HepG2 (cell line): Measurements from ENCODE around the gene ABCB11. TPM values are rescaled to one million over a fixed set of nuclear protein-coding genes. Genes with fewer than 3 reads are reported as not detected.
A peak's percentile ranks its signal among the peaks of the same experiment; 100 is the strongest.

Source experiments
- ARHGAP35 ChIP-seq: sonication (generic); formaldehyde crosslinking; IDR thresholded peaks from 2 replicates; pipeline ENCODE4 v1.9.0; 2022; ENCODE audit warnings: mild to moderate bottlenecking, inconsistent platforms, moderate library complexity, missing genetic modification reagents, borderline replicate concordance
- ATF1 ChIP-seq: IDR thresholded peaks from 2 replicates; pipeline ENCODE4 v1.6.1; 2016; ENCODE audit warnings: mild to moderate bottlenecking, control low read depth
- CCAR2 ChIP-seq: fragments of 200-400 bp; formaldehyde crosslinking; optimal IDR thresholded peaks from 2 replicates; pipeline ENCODE3; 2018; ENCODE audit warnings: low read depth, mild to moderate bottlenecking, low read length, moderate library complexity
- EEA1 ChIP-seq: sonication (generic); formaldehyde crosslinking; IDR thresholded peaks from 2 replicates; pipeline ENCODE4 v1.5.1; 2020; ENCODE audit warnings: mild to moderate bottlenecking, missing genetic modification reagents, borderline replicate concordance
- NBN ChIP-seq: fragments of 450-650 bp; conservative IDR thresholded peaks from 2 replicates; pipeline ENCODE4 v1.6.1; 2017
- PHF8 ChIP-seq: sonication (generic); formaldehyde crosslinking; IDR thresholded peaks from 2 replicates; pipeline ENCODE4 v1.5.0; 2020; ENCODE audit warnings: missing genetic modification reagents
- RARA ChIP-seq: IDR thresholded peaks from 2 replicates; pipeline ENCODE4 v1.6.1; 2016; ENCODE audit warnings: missing genetic modification reagents, missing compliant biosample characterization
- RBFOX2 ChIP-seq: fragments of 200-400 bp; formaldehyde crosslinking; IDR thresholded peaks from 2 replicates; pipeline ENCODE4 v1.6.1; 2017; ENCODE audit warnings: low read depth, mild to moderate bottlenecking, low read length
- SCMH1 ChIP-seq: sonication (generic); formaldehyde crosslinking; IDR thresholded peaks from 2 replicates; pipeline ENCODE4 v1.9.0; 2021; ENCODE audit warnings: missing genetic modification reagents, mild to moderate bottlenecking, borderline replicate concordance
- SRSF4 ChIP-seq: fragments of 200-400 bp; formaldehyde crosslinking; IDR thresholded peaks from one replicate; pipeline ENCODE4 v1.6.1; 2018; ENCODE audit warnings: mild to moderate bottlenecking, low read depth, low read length, moderate library complexity; ENCODE audit not compliant: poor library complexity, severe bottlenecking
- ZNF354B ChIP-seq: sonication (generic); formaldehyde crosslinking; IDR thresholded peaks from 2 replicates; pipeline ENCODE4 v1.8.0; 2022; ENCODE audit warnings: mild to moderate bottlenecking, missing genetic modification reagents
- ZNF468 ChIP-seq: sonication (generic); formaldehyde crosslinking; IDR thresholded peaks from 2 replicates; pipeline ENCODE4 v1.8.0; 2022; ENCODE audit warnings: mild to moderate bottlenecking, moderate library complexity, missing genetic modification reagents
- ZNF678 ChIP-seq: sonication (generic); formaldehyde crosslinking; IDR thresholded peaks from 2 replicates; pipeline ENCODE4 v1.4.0; 2020; ENCODE audit warnings: mild to moderate bottlenecking, missing genetic modification reagents
- ZNF772 ChIP-seq: sonication (generic); formaldehyde crosslinking; IDR thresholded peaks from 2 replicates; pipeline ENCODE4 v1.5.0; 2020; ENCODE audit warnings: mild to moderate bottlenecking, missing genetic modification reagents
- ZNF780A ChIP-seq: sonication (generic); formaldehyde crosslinking; IDR thresholded peaks from 2 replicates; pipeline ENCODE4 v1.8.0; 2022; ENCODE audit warnings: mild to moderate bottlenecking, missing genetic modification reagents, moderate library complexity
- ZNF788 ChIP-seq: sonication (generic); formaldehyde crosslinking; IDR thresholded peaks from 2 replicates; pipeline ENCODE4 v1.5.0; 2020; ENCODE audit warnings: mild to moderate bottlenecking, missing genetic modification reagents, borderline replicate concordance
- polyA plus RNA-seq, 8 experiments: library from polyadenylated mRNA; depleted of rRNA in 3 of 8; stranded (reverse) in 7 of 8; unstranded in 1 of 8; fragments of >200 nt; fragmentation: Illumina TruSeq in 4 of 8; extraction: Trizol in 4 of 8; gene quantifications; 2 replicates each; pipeline versions ENCODE4 v1.2.1 to v1.2.3, GENCODE V29; 2011 to 2016; ENCODE audit warnings: low read depth in 4 of 8, missing spikeins in 1 of 8, mixed read lengths in 1 of 8; ENCODE audit not compliant: insufficient read depth in 1 of 8
- total RNA-seq, 5 experiments: library from RNA; depleted of rRNA; stranded (reverse); fragments of >200 nt; fragmentation: Illumina TruSeq; extraction: Trizol; gene quantifications; 2 replicates each; pipeline ENCODE4 v1.2.3, GENCODE V29; 2016; ENCODE audit warnings: low read depth in 1 of 5
- TF ChIP-seq, protein P1 (sequence below): IDR thresholded peaks from 2 replicates; pipeline ENCODE4 v1.6.1; 2016; ENCODE audit warnings: mild to moderate bottlenecking
- TF ChIP-seq, protein P2 (sequence below): sonication (generic); formaldehyde crosslinking; IDR thresholded peaks from 2 replicates; pipeline ENCODE4 v1.4.0; 2020; ENCODE audit warnings: mild to moderate bottlenecking, missing genetic modification reagents
- TF ChIP-seq, protein P3 (sequence below): sonication (generic); formaldehyde crosslinking; IDR thresholded peaks from 2 replicates; pipeline ENCODE4 v1.4.0; 2020; ENCODE audit warnings: low read depth, mild to moderate bottlenecking, missing genetic modification reagents
- TF ChIP-seq, protein P4 (sequence below): sonication (generic); formaldehyde crosslinking; IDR thresholded peaks from 2 replicates; pipeline ENCODE4 v1.8.0; 2022; ENCODE audit warnings: missing genetic modification reagents, mild to moderate bottlenecking, inconsistent platforms, borderline replicate concordance
- TF ChIP-seq, protein P5 (sequence below): sonication (generic); formaldehyde crosslinking; IDR thresholded peaks from 2 replicates; pipeline ENCODE4 v1.9.0; 2022; ENCODE audit warnings: low read depth, missing genetic modification reagents
- TF ChIP-seq, protein P6 (sequence below): IDR thresholded peaks from 2 replicates; pipeline ENCODE4 v1.6.1; 2016

ABCB11 gene
- total and polyA plus RNA-seq, 2 of the 13 experiments (the other 11 are each of a cell fraction or from before 2014, with no cell fraction given) = not detected

DNA sequence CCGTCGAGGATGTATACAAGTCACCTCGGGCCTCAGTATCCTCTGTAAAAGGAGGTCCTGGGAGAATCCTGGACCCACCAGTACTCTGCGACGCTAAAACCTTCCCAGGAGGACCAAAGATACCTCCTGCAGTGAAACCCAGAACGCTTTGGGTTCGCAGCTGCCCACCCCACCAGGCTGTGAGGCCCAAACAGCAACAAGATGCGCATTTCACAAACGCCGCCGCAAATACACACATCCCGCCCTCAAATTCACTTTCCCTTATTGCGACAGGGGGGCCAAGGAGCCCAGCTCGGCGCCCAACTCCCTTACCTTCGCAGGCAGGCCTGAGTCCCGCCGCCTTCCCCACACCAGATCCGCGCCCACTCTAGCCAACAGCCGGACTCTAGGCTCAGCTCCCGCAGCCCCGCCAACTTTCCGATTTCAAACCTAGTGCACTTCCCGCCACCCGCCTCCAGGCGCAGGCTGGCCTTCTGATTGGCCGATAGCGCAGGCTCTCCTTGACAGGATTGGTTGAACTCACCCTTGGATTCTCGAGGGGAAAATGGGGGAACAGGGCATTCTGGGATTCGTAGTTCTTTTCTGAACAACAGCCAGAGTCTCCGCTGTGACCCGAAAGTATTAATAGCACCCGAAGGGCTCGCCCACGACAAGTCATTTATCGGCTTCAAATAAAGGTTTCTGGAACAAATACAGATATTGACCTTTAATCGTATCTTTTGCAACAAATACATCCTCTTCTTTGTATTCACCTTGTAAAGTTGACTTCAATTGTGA, 140.9 kb downstream of the ABCB11 start, which contains the start of gene SPC25 (continued):
- TF ChIP-seq CCAR2 (no peak), ZNF468 (CRISPR knock-in tag) (no peak), SCMH1 (CRISPR knock-in tag) (no peak), ZNF354B (CRISPR knock-in tag) (no peak), ZNF772 (no peak), ZNF788 (peak; percentile 82; the same call in 1 of the 2 replicates), ZNF678 (CRISPR knock-in tag) (no peak), SRSF4 (no peak), ATF1 (CRISPR knock-in tag) (peak; percentile 86), NBN (no peak), RBFOX2 (peak; percentile 64; the same call in 1 of the 2 replicates), RARA (CRISPR knock-in tag) (no peak), ARHGAP35 (no peak), EEA1 (CRISPR knock-in tag) (no peak), PHF8 (CRISPR knock-in tag) (peak; percentile 92), ZNF780A (CRISPR knock-in tag) (no peak)
- TF ChIP-seq, protein P1, sequence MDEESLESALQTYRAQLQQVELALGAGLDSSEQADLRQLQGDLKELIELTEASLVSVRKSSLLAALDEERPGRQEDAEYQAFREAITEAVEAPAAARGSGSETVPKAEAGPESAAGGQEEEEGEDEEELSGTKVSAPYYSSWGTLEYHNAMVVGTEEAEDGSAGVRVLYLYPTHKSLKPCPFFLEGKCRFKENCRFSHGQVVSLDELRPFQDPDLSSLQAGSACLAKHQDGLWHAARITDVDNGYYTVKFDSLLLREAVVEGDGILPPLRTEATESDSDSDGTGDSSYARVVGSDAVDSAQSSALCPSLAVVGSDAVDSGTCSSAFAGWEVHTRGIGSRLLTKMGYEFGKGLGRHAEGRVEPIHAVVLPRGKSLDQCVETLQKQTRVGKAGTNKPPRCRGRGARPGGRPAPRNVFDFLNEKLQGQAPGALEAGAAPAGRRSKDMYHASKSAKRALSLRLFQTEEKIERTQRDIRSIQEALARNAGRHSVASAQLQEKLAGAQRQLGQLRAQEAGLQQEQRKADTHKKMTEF (CRISPR knock-in tag) = peak; percentile 65; the same call in 1 of the 2 replicates
- TF ChIP-seq, protein P2, sequence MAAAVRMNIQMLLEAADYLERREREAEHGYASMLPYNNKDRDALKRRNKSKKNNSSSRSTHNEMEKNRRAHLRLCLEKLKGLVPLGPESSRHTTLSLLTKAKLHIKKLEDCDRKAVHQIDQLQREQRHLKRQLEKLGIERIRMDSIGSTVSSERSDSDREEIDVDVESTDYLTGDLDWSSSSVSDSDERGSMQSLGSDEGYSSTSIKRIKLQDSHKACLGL (CRISPR knock-in tag) = peak; percentile 36; the same call in 1 of the 2 replicates
- TF ChIP-seq, protein P3, sequence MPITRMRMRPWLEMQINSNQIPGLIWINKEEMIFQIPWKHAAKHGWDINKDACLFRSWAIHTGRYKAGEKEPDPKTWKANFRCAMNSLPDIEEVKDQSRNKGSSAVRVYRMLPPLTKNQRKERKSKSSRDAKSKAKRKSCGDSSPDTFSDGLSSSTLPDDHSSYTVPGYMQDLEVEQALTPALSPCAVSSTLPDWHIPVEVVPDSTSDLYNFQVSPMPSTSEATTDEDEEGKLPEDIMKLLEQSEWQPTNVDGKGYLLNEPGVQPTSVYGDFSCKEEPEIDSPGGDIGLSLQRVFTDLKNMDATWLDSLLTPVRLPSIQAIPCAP (CRISPR knock-in tag) = no peak
- TF ChIP-seq, protein P4, sequence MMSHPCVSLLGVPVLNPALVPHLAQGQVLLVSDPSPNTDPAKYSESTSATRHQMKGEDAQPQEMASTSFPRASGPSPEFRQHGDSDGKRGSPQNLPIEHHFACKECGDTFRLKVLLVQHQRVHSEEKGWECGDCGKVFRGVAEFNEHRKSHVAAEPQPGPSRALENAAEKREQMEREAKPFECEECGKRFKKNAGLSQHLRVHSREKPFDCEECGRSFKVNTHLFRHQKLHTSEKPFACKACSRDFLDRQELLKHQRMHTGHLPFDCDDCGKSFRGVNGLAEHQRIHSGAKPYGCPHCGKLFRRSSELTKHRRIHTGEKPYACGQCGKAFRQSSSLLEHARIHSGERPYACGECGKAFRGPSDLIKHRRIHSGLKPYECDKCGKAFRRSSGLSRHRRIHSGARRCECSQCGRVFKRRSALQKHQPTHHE (CRISPR knock-in tag) = peak; percentile 90; the same call in 1 of the 2 replicates
- TF ChIP-seq, protein P5, sequence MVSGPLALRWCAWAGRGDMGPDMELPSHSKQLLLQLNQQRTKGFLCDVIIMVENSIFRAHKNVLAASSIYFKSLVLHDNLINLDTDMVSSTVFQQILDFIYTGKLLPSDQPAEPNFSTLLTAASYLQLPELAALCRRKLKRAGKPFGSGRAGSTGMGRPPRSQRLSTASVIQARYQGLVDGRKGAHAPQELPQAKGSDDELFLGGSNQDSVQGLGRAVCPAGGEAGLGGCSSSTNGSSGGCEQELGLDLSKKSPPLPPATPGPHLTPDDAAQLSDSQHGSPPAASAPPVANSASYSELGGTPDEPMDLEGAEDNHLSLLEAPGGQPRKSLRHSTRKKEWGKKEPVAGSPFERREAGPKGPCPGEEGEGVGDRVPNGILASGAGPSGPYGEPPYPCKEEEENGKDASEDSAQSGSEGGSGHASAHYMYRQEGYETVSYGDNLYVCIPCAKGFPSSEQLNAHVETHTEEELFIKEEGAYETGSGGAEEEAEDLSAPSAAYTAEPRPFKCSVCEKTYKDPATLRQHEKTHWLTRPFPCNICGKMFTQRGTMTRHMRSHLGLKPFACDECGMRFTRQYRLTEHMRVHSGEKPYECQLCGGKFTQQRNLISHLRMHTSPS (CRISPR knock-in tag) = no peak
- TF ChIP-seq, protein P6, sequence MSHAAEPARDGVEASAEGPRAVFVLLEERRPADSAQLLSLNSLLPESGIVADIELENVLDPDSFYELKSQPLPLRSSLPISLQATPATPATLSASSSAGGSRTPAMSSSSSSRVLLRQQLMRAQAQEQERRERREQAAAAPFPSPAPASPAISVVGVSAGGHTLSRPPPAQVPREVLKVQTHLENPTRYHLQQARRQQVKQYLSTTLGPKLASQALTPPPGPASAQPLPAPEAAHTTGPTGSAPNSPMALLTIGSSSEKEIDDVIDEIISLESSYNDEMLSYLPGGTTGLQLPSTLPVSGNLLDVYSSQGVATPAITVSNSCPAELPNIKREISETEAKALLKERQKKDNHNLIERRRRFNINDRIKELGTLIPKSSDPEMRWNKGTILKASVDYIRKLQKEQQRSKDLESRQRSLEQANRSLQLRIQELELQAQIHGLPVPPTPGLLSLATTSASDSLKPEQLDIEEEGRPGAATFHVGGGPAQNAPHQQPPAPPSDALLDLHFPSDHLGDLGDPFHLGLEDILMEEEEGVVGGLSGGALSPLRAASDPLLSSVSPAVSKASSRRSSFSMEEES (CRISPR knock-in tag) = 0 out of 2 replicates have a peak, but pooled peaks have one; percentile 37
